ENCODE measurements around the gene KRT80. TPM values are rescaled to one million over a fixed set of nuclear protein-coding genes. Genes with fewer than 3 reads are reported as not detected.

KRT80 gene
- polyA plus RNA-seq, 10 donors: 4.4 to 12.8 (median 7.6) TPM

Other genes with a start within 250 kb of the KRT80 start
- gene ACVR1B, start 240.3 kb downstream of the KRT80 start, polyA plus RNA-seq (ENCODE audit: insufficient read length in 10 of 10): 10 to 100 TPM; 10.3 to 19.2 (median 13.1) TPM
- 10 to 100 TPM; 13.3 to 21.0 (median 15.9) TPM for gene TAMALIN, start 185.1 kb downstream of the KRT80 start, polyA plus RNA-seq (ENCODE audit: insufficient read length in 10 of 10)
- 100 to 1,000 TPM in 2 of 10 donors, 10 to 100 TPM in 8; 11.5 to 217 (median 33.2) TPM for gene NR4A1, start 140.6 kb downstream of the KRT80 start, polyA plus RNA-seq (ENCODE audit: insufficient read length in 10 of 10)
- 10 to 100 TPM; 21.1 to 31.8 (median 23.1) TPM for gene ATG101, start 122.0 kb downstream of the KRT80 start, polyA plus RNA-seq (ENCODE audit: insufficient read length in 10 of 10)
- gene SMIM41, start 112.3 kb downstream of the KRT80 start, polyA plus RNA-seq (ENCODE audit: insufficient read length in 10 of 10): under 1 TPM in 4 of 10 donors, not detected in 6; 0.16 to 0.36 (median 0.20) TPM
- gene KRT7, start 41.2 kb upstream of the KRT80 start, polyA plus RNA-seq (ENCODE audit: insufficient read length in 10 of 10): 1 to 10 TPM in 2 of 10 donors, under 1 TPM in 5, not detected in 3; 0.16 to 4.3 (median 0.65) TPM
- under 1 TPM in 8 of 10 donors, not detected in 2; 0.15 to 0.52 (median 0.28) TPM for gene KRT86, start 82.6 kb upstream of the KRT80 start, polyA plus RNA-seq (ENCODE audit: insufficient read length in 10 of 10)
- gene KRT81, start 99.5 kb upstream of the KRT80 start, polyA plus RNA-seq (ENCODE audit: insufficient read length in 10 of 10): under 1 TPM in 4 of 10 donors, not detected in 6; 0.08 to 0.18 (median 0.10) TPM
- not detected for gene KRT83, start 129.4 kb upstream of the KRT80 start, polyA plus RNA-seq (ENCODE audit: insufficient read length in 10 of 10)
- gene KRT85, start 175.5 kb upstream of the KRT80 start, polyA plus RNA-seq (ENCODE audit: insufficient read length in 10 of 10): 1 to 10 TPM in 1 of 10 donors, not detected in 9; 1.7 TPM
- gene KRT84, start 193.6 kb upstream of the KRT80 start, polyA plus RNA-seq (ENCODE audit: insufficient read length in 10 of 10): not detected
- gene KRT82, start 214.3 kb upstream of the KRT80 start, polyA plus RNA-seq (ENCODE audit: insufficient read length in 10 of 10): not detected
- gene KRT75, start 242.4 kb upstream of the KRT80 start, polyA plus RNA-seq (ENCODE audit: insufficient read length in 10 of 10): under 1 TPM in 1 of 10 donors, not detected in 9; 0.25 TPM

Measured in muscle of back (tissue), 10 donors.